Endothelial cell (in vitro differentiated cells): ENCODE data around the gene KRT84. TPM values are rescaled to one million over a fixed set of nuclear protein-coding genes. Genes with fewer than 3 reads are reported as not detected.

Source experiments
- DNase-seq: peaks from one replicate; pipeline ENCODE4 v3.0.0; 2021; ENCODE audit warnings: low spot score
- H3K27ac Mint-ChIP-seq: one replicate; pipeline ENCODE4 v1.8.0; 2021; ENCODE audit warnings: mixed read lengths, inconsistent platforms; ENCODE audit not compliant: unreplicated experiment
- H3K27me3 Mint-ChIP-seq: one replicate; pipeline ENCODE4 v1.8.0; 2021; ENCODE audit warnings: mild to moderate bottlenecking, moderate library complexity, mixed read lengths, inconsistent platforms; ENCODE audit not compliant: unreplicated experiment
- H3K36me3 Mint-ChIP-seq: one replicate; pipeline ENCODE4 v1.8.0; 2021; ENCODE audit warnings: mild to moderate bottlenecking, low read depth, mixed read lengths, inconsistent platforms; ENCODE audit not compliant: unreplicated experiment
- H3K4me1 Mint-ChIP-seq: one replicate; pipeline ENCODE4 v1.8.0; 2021; ENCODE audit warnings: mild to moderate bottlenecking, mixed read lengths, inconsistent platforms; ENCODE audit not compliant: unreplicated experiment
- H3K4me3 Mint-ChIP-seq: one replicate; pipeline ENCODE4 v1.8.0; 2021; ENCODE audit warnings: mild to moderate bottlenecking, mixed read lengths, inconsistent platforms; ENCODE audit not compliant: unreplicated experiment
- H3K9me3 Mint-ChIP-seq: one replicate; pipeline ENCODE4 v1.8.0; 2021; ENCODE audit warnings: mixed read lengths, inconsistent platforms; ENCODE audit not compliant: unreplicated experiment
- total RNA-seq: library from RNA; stranded (reverse); fragmentation: NEBNext Ultra II Directional; extraction: Animal tissue kit (Norgen Biotek cat#: 25700); gene quantifications from one replicate; pipeline ENCODE4 v1.2.1, GENCODE V29; 2021; ENCODE audit not compliant: unreplicated experiment
- TF ChIP-seq, protein P1 (sequence below): fragments of 200-600 bp; sonication (generic); IDR thresholded peaks from one replicate; pipeline ENCODE4 v1.5.0; 2021; ENCODE audit warnings: antibody characterized with exemption; ENCODE audit not compliant: unreplicated experiment

Gene KRT84
- total RNA-seq, 1 donor from 2014 or later = not detected

DNA sequence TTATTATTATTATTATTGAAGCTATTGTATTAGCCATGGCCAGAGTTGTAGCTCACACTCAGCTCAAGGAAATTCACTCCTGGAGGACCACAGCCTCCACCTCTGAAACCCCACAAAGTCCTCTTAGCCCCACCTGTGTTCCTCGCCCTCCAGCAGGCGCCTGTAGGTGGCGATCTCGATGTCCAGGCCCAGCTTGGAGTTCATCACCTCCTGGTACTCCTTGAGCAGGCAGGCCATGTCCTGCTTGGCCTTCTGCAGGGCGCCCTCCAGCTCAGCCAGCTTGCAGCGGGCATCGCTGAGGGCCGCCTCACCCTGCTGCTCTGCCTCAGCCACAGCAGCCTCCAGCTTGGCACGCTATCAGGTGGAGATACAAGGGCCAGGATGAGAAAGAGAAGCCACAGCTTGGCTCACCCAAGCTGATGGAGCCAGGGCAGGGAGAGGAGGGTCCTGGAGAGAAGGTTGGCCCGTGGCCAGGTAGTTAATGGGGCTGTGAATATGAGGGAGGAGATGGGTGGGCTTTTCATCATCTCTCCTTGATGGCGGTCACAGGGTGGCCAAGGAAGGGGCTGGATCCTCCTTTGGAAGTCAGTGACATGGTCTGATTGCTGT, 23.2 kb downstream of the KRT84 start:
- no peaks in the 10 kb centered on the region for H3K36me3 Mint-ChIP-seq
- peak; percentile 33 for DNase-seq
- H3K27me3 Mint-ChIP-seq = peaks cover 12% of the 10 kb centered on the region
- H3K27ac Mint-ChIP-seq = no peak overlapping the region
- peaks cover 8% of the 10 kb centered on the region for H3K4me1 Mint-ChIP-seq
- no peak overlapping the region for H3K4me3 Mint-ChIP-seq
- TF ChIP-seq, protein P1, sequence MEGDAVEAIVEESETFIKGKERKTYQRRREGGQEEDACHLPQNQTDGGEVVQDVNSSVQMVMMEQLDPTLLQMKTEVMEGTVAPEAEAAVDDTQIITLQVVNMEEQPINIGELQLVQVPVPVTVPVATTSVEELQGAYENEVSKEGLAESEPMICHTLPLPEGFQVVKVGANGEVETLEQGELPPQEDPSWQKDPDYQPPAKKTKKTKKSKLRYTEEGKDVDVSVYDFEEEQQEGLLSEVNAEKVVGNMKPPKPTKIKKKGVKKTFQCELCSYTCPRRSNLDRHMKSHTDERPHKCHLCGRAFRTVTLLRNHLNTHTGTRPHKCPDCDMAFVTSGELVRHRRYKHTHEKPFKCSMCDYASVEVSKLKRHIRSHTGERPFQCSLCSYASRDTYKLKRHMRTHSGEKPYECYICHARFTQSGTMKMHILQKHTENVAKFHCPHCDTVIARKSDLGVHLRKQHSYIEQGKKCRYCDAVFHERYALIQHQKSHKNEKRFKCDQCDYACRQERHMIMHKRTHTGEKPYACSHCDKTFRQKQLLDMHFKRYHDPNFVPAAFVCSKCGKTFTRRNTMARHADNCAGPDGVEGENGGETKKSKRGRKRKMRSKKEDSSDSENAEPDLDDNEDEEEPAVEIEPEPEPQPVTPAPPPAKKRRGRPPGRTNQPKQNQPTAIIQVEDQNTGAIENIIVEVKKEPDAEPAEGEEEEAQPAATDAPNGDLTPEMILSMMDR = no peak
- H3K9me3 Mint-ChIP-seq = no peaks in the 10 kb centered on the region

DNA sequence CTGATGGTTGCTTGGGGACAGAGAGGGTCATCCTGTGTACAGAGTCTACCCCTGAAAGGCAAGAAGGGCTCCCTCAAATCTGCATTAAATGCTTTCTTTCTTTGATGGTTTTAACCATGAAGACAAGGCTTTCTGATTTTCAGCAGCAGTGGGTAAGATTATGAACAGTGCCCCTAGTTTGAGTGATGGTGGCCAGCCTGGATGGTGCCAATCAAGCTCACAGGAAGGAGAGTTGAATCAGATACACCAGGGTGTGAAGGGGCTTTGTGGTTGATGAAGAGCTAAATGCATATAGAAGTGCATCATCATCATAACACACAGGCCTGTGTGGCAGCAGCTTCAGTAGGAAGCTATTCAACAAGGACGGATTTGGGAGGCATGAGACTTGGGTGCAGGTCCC, 23.9 kb downstream of the KRT84 start:
- no peak for DNase-seq
- peaks cover 12% of the 10 kb centered on the region for H3K27me3 Mint-ChIP-seq
- H3K9me3 Mint-ChIP-seq = no peaks in the 10 kb centered on the region
- no peaks in the 10 kb centered on the region for H3K36me3 Mint-ChIP-seq
- TF ChIP-seq, protein P1 = no peak
- H3K4me3 Mint-ChIP-seq = no peak overlapping the region
- H3K27ac Mint-ChIP-seq = no peak overlapping the region
- H3K4me1 Mint-ChIP-seq = peaks cover 8% of the 10 kb centered on the region

DNA sequence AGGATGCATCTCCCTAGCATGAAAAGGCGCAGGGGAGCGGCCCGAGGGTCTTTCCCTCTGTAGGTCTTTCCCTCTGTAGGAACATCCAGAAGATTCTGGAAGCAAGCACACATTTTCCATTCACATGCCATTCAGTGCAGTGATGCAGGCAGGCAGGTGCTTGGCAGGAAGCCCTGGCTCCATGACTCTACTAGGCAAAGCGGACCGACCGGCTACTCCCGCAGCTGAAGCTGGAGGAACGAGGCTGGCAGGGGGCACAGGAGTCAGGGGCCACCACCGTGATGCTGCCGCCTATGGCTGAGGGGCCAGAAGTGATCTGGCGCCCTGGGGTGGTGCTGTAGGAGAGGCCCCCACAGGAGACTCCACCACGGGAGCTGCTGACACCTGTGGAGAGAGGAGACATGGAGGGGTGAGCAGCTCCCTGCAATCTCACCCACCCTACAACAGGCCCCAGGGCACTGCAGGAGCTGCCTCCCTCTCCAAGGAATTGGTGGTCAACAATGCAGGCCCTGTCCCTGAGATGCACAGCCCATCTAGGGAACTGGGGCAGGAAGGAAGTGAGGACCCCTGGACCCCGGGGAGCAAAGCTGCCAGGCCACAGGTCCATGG, 24.7 kb downstream of the KRT84 start:
- Mint-ChIP-seq H3K4me1 (peaks cover 8% of the 10 kb centered on the region), H3K4me3 (no peak overlapping the region), H3K27me3 (peaks cover 12% of the 10 kb centered on the region), H3K36me3 (no peaks in the 10 kb centered on the region), H3K27ac (no peak overlapping the region), H3K9me3 (no peaks in the 10 kb centered on the region)
- DNase-seq = no peak
- TF ChIP-seq, protein P1 = no peak

DNA sequence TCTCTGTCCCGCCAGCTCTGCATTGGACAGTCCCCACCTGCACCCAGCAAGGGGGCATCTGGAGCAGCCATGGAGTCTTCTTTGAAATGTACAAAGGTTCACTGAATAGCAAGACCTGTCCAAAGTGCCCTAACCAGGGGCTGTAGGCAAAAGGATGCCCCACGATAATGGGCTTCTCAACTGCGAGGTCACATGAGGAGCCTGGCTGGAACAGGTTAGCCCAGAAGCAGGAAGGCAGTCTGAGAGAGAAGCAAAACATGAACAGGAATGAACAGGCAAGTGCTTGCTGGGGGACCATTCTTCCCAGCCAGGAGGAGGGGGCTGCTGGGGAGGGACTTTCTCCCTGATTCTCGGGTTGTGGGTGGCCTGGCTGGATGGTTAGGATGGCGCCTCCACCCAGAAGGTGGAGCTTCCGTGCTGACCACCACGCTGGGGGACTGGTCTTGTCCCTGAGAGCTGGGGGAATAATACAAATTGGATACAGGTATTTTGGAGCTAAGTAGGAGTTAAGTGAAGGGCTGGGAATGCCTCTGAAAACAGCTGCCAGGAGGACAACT, 25.3 kb downstream of the KRT84 start:
- Mint-ChIP-seq H3K27ac (no peak overlapping the region), H3K9me3 (no peaks in the 10 kb centered on the region), H3K4me1 (peaks cover 8% of the 10 kb centered on the region), H3K36me3 (no peaks in the 10 kb centered on the region), H3K27me3 (peaks cover 14% of the 10 kb centered on the region), H3K4me3 (no peak overlapping the region)
- TF ChIP-seq, protein P1 = no peak
- no peak for DNase-seq

DNA sequence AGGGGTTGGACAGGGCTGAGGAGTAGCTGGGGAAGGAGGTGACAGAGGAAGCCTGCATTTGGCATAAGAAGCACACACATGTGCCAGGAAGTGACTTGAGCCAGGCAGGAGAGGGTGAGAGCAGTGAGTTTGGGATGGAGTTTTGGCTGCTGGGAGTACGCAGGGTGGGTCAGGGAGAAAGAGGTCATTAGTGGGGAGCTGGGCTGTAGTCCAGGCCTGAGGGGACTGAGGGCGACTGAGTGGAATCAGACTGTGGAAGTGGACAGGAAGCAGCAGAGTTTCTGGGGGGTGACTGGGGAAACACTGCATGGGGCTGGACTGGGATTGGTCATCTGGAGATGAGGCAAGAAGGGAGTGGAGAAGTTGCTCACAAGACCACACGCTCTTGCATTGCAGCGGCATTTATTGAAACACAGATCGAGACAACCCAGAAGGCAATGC, 25.8 kb downstream of the KRT84 start:
- TF ChIP-seq, protein P1 = no peak
- H3K4me1 Mint-ChIP-seq = peaks cover 8% of the 10 kb centered on the region
- no peaks in the 10 kb centered on the region for H3K9me3 Mint-ChIP-seq
- H3K36me3 Mint-ChIP-seq = no peaks in the 10 kb centered on the region
- no peak overlapping the region for H3K4me3 Mint-ChIP-seq
- DNase-seq = no peak
- H3K27ac Mint-ChIP-seq = peak overlapping the region; percentile 7
- peaks cover 12% of the 10 kb centered on the region for H3K27me3 Mint-ChIP-seq
